ENCODE data around the gene NDNF. TPM values are rescaled to one million over a fixed set of nuclear protein-coding genes. Genes with fewer than 3 reads are reported as not detected.
A peak's percentile ranks its signal among the peaks of the same experiment; 100 is the strongest.

The NDNF gene
- polyA plus RNA-seq, 1 donor from 2014 or later = not detected

GRCh38 chr4:121014544-121014943 lies 57.8 kb downstream of the NDNF start:
- Mint-ChIP-seq H3K4me3 (no peak overlapping the region), H3K4me1 (no peaks in the 10 kb centered on the region), H3K27me3 (no peaks in the 10 kb centered on the region), H3K9me3 (no peaks in the 10 kb centered on the region), H3K27ac (no peak overlapping the region), H3K36me3 (peaks cover under 1% of the 10 kb centered on the region)

- Mint-ChIP-seq H3K27me3 (no peaks in the 10 kb centered on the region), H3K9me3 (no peaks in the 10 kb centered on the region), H3K36me3 (no peaks in the 10 kb centered on the region), H3K4me1 (no peaks in the 10 kb centered on the region), H3K4me3 (no peak overlapping the region), H3K27ac (no peak overlapping the region)
Measured at GRCh38 chr4:121011780-121012340, 60.5 kb downstream of the NDNF start.

- Mint-ChIP-seq H3K36me3 (no peaks in the 10 kb centered on the region), H3K4me3 (no peak overlapping the region)
Measured at GRCh38 chr4:121011138-121011537, 61.2 kb downstream of the NDNF start.

GRCh38 chr4:121009578-121010478 lies 62.5 kb downstream of the NDNF start:
- Mint-ChIP-seq H3K9me3 (peaks cover 0 to 3% (median 0%) of the 10 kb centered on the region in 3 donors), H3K27me3 (no peaks in the 10 kb centered on the region), H3K4me1 (no peaks in the 10 kb centered on the region), H3K36me3 (no peaks in the 10 kb centered on the region), H3K27ac (peak overlapping the region in 1 of 3 donors; percentile 10), H3K4me3 (no peak overlapping the region)

More at GRCh38 chr4:121011138-121011537, 61.2 kb downstream of the NDNF start:
- Mint-ChIP-seq H3K4me1 (no peaks in the 10 kb centered on the region), H3K27ac (no peak overlapping the region), H3K9me3 (no peaks in the 10 kb centered on the region), H3K27me3 (no peaks in the 10 kb centered on the region)

- H3K27ac Mint-ChIP-seq = no peak overlapping the region
- no peaks in the 10 kb centered on the region for H3K27me3 Mint-ChIP-seq
- no peaks in the 10 kb centered on the region for H3K4me1 Mint-ChIP-seq
- peaks cover 0 to 3% (median 0%) of the 10 kb centered on the region in 3 donors for H3K9me3 Mint-ChIP-seq
- no peak overlapping the region for H3K4me3 Mint-ChIP-seq
- H3K36me3 Mint-ChIP-seq = no peaks in the 10 kb centered on the region
Measured at GRCh38 chr4:121007660-121008059, 64.7 kb downstream of the NDNF start.

GRCh38 chr4:121003863-121004262 lies 68.5 kb downstream of the NDNF start:
- H3K9me3 Mint-ChIP-seq = peaks cover 0 to 8% (median 0%) of the 10 kb centered on the region in 3 donors
- H3K4me1 Mint-ChIP-seq = no peaks in the 10 kb centered on the region
- H3K36me3 Mint-ChIP-seq = no peaks in the 10 kb centered on the region
- H3K27ac Mint-ChIP-seq = no peak overlapping the region
- no peaks in the 10 kb centered on the region for H3K27me3 Mint-ChIP-seq
- no peak overlapping the region for H3K4me3 Mint-ChIP-seq

- Mint-ChIP-seq H3K27me3 (no peaks in the 10 kb centered on the region), H3K36me3 (no peaks in the 10 kb centered on the region), H3K4me3 (no peak overlapping the region), H3K9me3 (peaks cover 0 to 4% (median 0%) of the 10 kb centered on the region in 3 donors), H3K27ac (no peak overlapping the region), H3K4me1 (no peaks in the 10 kb centered on the region)
Measured at GRCh38 chr4:120995266-120996010, 76.9 kb downstream of the NDNF start.

- H3K9me3 Mint-ChIP-seq = peaks cover 0 to 3% (median 0%) of the 10 kb centered on the region in 3 donors
- H3K27me3 Mint-ChIP-seq = no peaks in the 10 kb centered on the region
- no peaks in the 10 kb centered on the region for H3K36me3 Mint-ChIP-seq
- no peak overlapping the region for H3K27ac Mint-ChIP-seq
- H3K4me3 Mint-ChIP-seq = no peak overlapping the region
- H3K4me1 Mint-ChIP-seq = no peaks in the 10 kb centered on the region
Measured at GRCh38 chr4:120994521-120994920, 77.8 kb downstream of the NDNF start.

GRCh38 chr4:120991885-120992284 lies 80.5 kb downstream of the NDNF start:
- no peaks in the 10 kb centered on the region for H3K36me3 Mint-ChIP-seq
- H3K27ac Mint-ChIP-seq = no peak overlapping the region
- peaks cover 0 to 3% (median 0%) of the 10 kb centered on the region in 3 donors for H3K9me3 Mint-ChIP-seq
- H3K4me3 Mint-ChIP-seq = no peak overlapping the region
- H3K4me1 Mint-ChIP-seq = no peaks in the 10 kb centered on the region
- no peaks in the 10 kb centered on the region for H3K27me3 Mint-ChIP-seq

- Mint-ChIP-seq H3K4me3 (no peak overlapping the region), H3K4me1 (no peaks in the 10 kb centered on the region), H3K36me3 (no peaks in the 10 kb centered on the region), H3K27ac (no peak overlapping the region), H3K9me3 (peaks cover 0 to 5% (median under 1%) of the 10 kb centered on the region in 3 donors), H3K27me3 (peaks cover 2% of the 10 kb centered on the region)
Measured at GRCh38 chr4:120990246-120990645, 82.1 kb downstream of the NDNF start.

Other genes starting within 250 kb of the NDNF start
- gene PRDM5, start 149.8 kb downstream of the NDNF start, polyA plus RNA-seq = not detected
- not detected for gene TNIP3, start 91.8 kb upstream of the NDNF start, polyA plus RNA-seq

All from IgD-negative memory B cell (primary cell).